Vagina (tissue), 2 donors: ENCODE measurements around the gene DSP. TPM values are rescaled to one million over a fixed set of nuclear protein-coding genes. Genes with fewer than 3 reads are reported as not detected.

Experiments
- DNase-seq, 2 donors: peaks; one replicate each; pipeline ENCODE4 v3.0.0-alpha.2; 2017; ENCODE audit errors: extremely low spot score in 2 of 2
- H3K27ac ChIP-seq: fragments of 200-600 bp; sonication (generic); one replicate; pipeline ENCODE4 v1.5.1; 2019
- H3K27me3 ChIP-seq: fragments of 200-600 bp; sonication (generic); one replicate; pipeline ENCODE4 v1.5.1; 2019
- H3K36me3 ChIP-seq, 2 donors: fragments of 200-600 bp; sonication (generic); one replicate each; pipeline ENCODE4 v1.5.1; 2017 to 2019
- H3K4me1 ChIP-seq: fragments of 200-600 bp; sonication (generic); one replicate; pipeline ENCODE4 v1.5.1; 2019
- H3K4me3 ChIP-seq, 2 donors: fragments of 200-600 bp; sonication (generic); 1 replicate in 1 of 2; 2 replicates in 1 of 2; pipeline ENCODE4 v1.5.1; 2016 to 2019
- H3K9me3 ChIP-seq: fragments of 200-600 bp; sonication (generic); one replicate; pipeline ENCODE4 v1.5.1; 2019
- POLR2A ChIP-seq, 2 donors: fragments of 450-650 bp; IDR thresholded peaks; one replicate each; pipeline ENCODE4 v1.6.1; 2017; ENCODE audit warnings: antibody characterized with exemption in 2 of 2, mild to moderate bottlenecking in 2 of 2, moderate library complexity in 2 of 2
- POLR2AphosphoS5 ChIP-seq, 2 donors: sonication (generic); formaldehyde crosslinking; IDR thresholded peaks; one replicate each; pipeline ENCODE4 v1.9.0; 2017; ENCODE audit warnings: antibody characterized with exemption in 2 of 2, mild to moderate bottlenecking in 2 of 2, low read depth in 1 of 2; ENCODE audit not compliant: insufficient read depth in 1 of 2
- intact Hi-C: fragments of 100-400 bp; cut with DNase I; formaldehyde crosslinking; loops from one replicate; pipeline ENCODE4 v1.15.1; 2023
- total RNA-seq: library from RNA; depleted of rRNA; stranded (reverse); fragments of >200 nt; gene quantifications from one replicate; pipeline ENCODE4 v1.2.3, GENCODE V29; 2016
- TF ChIP-seq, protein P1 (sequence below), 3 experiments: fragments of 450-650 bp in 2 of 3; fragments of 200-600 bp in 1 of 3; sonication (generic) in 1 of 3; IDR thresholded peaks; one replicate each; pipeline ENCODE4 v1.5.1; 2017 to 2019; ENCODE audit warnings: antibody characterized with exemption in 3 of 3, mild to moderate bottlenecking in 2 of 3, moderate library complexity in 2 of 3

DSP gene
- total RNA-seq, result 802 TPM

DNA sequence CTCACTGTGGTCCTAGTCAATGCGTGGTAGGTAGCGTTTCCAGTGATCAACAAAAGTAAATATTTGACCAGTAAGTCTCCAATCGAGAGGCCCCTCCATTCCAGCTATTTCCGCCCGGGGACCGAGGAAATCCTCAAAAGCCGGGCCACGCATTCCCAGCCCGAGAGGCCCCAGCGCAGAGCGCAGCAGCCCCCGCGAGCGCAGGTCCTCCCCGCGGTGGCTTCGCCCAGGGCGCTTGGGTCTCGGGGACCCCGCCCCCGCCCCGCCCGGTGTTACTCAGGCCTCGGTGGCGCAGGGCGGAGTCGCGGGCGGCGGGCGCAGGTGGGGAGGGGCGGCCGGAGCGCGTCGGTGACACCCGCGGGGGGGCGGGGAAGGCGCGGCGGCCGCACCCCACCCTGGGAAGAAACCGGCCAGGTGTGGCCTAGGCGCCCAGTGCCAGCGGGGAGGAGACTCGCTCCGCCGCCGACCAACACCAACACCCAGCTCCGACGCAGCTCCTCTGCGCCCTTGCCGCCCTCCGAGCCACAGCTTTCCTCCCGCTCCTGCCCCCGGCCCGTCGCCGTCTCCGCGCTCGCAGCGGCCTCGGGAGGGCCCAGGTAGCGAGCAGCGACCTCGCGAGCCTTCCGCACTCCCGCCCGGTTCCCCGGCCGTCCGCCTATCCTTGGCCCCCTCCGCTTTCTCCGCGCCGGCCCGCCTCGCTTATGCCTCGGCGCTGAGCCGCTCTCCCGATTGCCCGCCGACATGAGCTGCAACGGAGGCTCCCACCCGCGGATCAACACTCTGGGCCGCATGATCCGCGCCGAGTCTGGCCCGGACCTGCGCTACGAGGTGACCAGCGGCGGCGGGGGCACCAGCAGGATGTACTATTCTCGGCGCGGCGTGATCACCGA is at the start of gene DSP:
TSS of gene DSP (plus strand) at position 497 of the 890 bp plus-strand sequence. CDS start at position 742, 245 bp downstream.
- H3K36me3 ChIP-seq, result no peaks in the 10 kb centered on the region
- TF ChIP-seq POLR2AphosphoS5 (IDR thresholded peaks at IDR 0.05; ENCODE audit: insufficient read depth in 1 of 2, low read depth in 1 of 2) (peak in 1 of 2 donors; percentile 63), POLR2A (IDR thresholded peaks at IDR 0.05) (peak in 1 of 2 donors; percentile 35)
- TF ChIP-seq, protein P1, sequence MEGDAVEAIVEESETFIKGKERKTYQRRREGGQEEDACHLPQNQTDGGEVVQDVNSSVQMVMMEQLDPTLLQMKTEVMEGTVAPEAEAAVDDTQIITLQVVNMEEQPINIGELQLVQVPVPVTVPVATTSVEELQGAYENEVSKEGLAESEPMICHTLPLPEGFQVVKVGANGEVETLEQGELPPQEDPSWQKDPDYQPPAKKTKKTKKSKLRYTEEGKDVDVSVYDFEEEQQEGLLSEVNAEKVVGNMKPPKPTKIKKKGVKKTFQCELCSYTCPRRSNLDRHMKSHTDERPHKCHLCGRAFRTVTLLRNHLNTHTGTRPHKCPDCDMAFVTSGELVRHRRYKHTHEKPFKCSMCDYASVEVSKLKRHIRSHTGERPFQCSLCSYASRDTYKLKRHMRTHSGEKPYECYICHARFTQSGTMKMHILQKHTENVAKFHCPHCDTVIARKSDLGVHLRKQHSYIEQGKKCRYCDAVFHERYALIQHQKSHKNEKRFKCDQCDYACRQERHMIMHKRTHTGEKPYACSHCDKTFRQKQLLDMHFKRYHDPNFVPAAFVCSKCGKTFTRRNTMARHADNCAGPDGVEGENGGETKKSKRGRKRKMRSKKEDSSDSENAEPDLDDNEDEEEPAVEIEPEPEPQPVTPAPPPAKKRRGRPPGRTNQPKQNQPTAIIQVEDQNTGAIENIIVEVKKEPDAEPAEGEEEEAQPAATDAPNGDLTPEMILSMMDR (IDR thresholded peaks at IDR 0.05), result no peak
- no peak for DNase-seq
- intact Hi-C loops, result no loop called here
- H3K9me3 ChIP-seq, result no peaks in the 10 kb centered on the region
- H3K27me3 ChIP-seq, result peaks cover 3% of the 10 kb centered on the region
- H3K4me3 ChIP-seq, result peak within 1 kb of the TSS; percentile 55 to 61
- H3K4me1 ChIP-seq, result peaks cover 24% of the 10 kb centered on the region
- H3K27ac ChIP-seq, result peak within 1 kb of the TSS; percentile 89

DNA sequence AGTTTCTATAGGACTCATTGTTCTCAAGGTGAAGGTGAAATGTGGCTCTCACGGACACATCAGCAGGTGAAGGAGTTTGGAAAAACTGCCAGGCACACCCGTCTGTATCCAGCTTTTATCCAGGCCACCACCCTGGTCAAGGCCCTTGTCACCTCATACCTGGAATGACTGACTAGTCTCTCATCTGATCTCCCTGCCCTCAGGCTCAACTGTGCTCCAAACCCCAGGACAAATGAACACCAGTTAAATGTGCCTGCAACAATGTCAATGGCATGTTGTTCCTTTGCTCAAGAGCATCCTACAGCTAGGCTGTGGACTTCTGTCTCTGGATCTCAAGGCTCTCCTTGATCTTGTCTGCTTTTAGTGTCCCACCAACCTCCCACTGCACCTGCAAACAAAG is 47.6 kb upstream of the DSP start:
- Histone ChIP-seq H3K27ac (no peak overlapping the region), H3K27me3 (no peaks in the 10 kb centered on the region), H3K9me3 (no peaks in the 10 kb centered on the region), H3K4me1 (no peaks in the 10 kb centered on the region), H3K4me3 (no peak overlapping the region), H3K36me3 (no peaks in the 10 kb centered on the region)
- intact Hi-C loops, result no loop called here
- TF ChIP-seq POLR2A (IDR thresholded peaks at IDR 0.05) (no peak), POLR2AphosphoS5 (IDR thresholded peaks at IDR 0.05; ENCODE audit: insufficient read depth in 1 of 2, low read depth in 1 of 2) (no peak)
- TF ChIP-seq, protein P1 (IDR thresholded peaks at IDR 0.05), result no peak
- DNase-seq, result no peak

- DNase-seq, result no peak
- Histone ChIP-seq H3K27ac (no peak overlapping the region), H3K9me3 (no peaks in the 10 kb centered on the region), H3K4me3 (no peak overlapping the region), H3K4me1 (no peaks in the 10 kb centered on the region), H3K36me3 (no peaks in the 10 kb centered on the region), H3K27me3 (no peaks in the 10 kb centered on the region)
- TF ChIP-seq POLR2A (IDR thresholded peaks at IDR 0.05) (no peak), POLR2AphosphoS5 (IDR thresholded peaks at IDR 0.05; ENCODE audit: insufficient read depth in 1 of 2, low read depth in 1 of 2) (no peak)
- TF ChIP-seq, protein P1 (IDR thresholded peaks at IDR 0.05), result no peak
- intact Hi-C loops, result no loop called here
Observed at GRCh38 chr6:7494638-7495037, 46.8 kb upstream of the DSP start.

DNA sequence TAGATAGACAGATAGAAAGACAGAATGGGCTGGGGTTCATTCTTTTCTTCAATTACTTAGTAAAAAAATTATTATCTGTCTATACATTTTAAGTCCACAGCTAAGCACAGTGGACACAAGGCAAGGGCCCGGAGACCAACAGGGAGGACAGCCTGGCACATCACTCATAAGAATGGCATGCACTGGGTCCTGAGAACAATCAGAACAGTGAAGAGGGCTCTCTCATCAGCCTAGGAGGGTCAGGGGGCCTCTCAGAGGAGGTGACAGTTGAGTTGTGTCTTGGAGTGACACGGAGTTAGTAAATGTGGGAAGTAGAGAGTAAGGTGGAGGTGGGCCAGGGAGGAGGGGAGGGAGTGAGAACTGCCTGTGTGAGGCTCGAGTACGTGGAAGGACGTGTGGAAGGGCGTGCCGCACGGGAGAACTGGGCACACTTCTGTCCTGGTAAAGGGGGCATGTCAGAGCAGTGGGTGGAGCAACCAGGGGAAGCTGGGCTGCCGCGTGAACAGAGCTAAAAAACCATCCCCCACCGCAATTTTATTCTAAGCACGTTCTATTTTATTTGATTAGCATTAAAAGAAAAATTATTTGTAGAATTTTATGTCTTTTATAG is 45.1 kb upstream of the DSP start:
- intact Hi-C loops, result no loop called here
- Histone ChIP-seq H3K27ac (no peak overlapping the region), H3K4me1 (no peaks in the 10 kb centered on the region), H3K27me3 (no peaks in the 10 kb centered on the region), H3K36me3 (no peaks in the 10 kb centered on the region), H3K4me3 (no peak overlapping the region), H3K9me3 (no peaks in the 10 kb centered on the region)
- TF ChIP-seq, protein P1 (IDR thresholded peaks at IDR 0.05), result no peak
- no peak for TF ChIP-seq POLR2AphosphoS5 (IDR thresholded peaks at IDR 0.05; ENCODE audit: insufficient read depth in 1 of 2, low read depth in 1 of 2)
- no peak for TF ChIP-seq POLR2A (IDR thresholded peaks at IDR 0.05)
- no peak for DNase-seq
